Measurements from ENCODE around the gene TUBG2. TPM values are rescaled to one million over a fixed set of nuclear protein-coding genes. Genes with fewer than 3 reads are reported as not detected.

Gene TUBG2
- total and polyA plus RNA-seq, 2 donors (not counting 1 experiment from before 2014, with no cell fraction given) = 16.7 to 19.0 TPM

DNA sequence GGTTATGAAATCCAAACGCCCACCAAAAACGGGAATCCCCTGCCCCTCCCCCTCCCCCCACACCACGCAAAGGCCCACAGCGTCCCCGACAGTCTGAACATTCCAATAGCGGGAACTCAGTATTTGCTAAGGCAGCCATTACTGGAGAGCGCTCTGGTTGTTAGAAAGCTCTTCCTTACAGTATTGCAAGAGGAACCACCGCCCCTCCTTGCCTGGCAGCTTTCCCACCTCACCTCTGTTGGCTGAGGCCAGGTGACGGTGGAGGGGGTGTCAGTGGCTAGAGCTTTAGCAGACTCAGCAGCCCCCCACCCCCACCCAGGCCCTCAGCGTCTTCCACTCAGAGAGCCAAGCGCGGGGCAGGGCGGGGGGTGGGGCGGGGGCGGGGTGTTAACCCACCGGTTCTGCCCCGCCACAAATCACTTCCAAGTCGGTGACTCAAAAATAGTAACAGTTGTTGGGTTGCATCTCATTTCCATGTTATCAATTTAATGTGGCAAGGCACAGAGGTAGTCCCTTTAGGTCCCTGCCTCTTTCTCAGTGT is 19.9 kb downstream of the TUBG2 start:
- H3K4me3 ChIP-seq (ENCODE audit: control extremely low read depth in 1 of 5, extremely low read depth in 1 of 5, insufficient read depth in 1 of 5, low read depth in 2 of 5, low read length in 4 of 5) = peak overlapping the region in 4 of 5 experiments; percentile 45 to 75 (median 59)
- ATAC-seq (ENCODE audit: low read depth) (no peak), DNase-seq (peak; percentile 56)
- WGBS (ENCODE audit: insufficient coverage) = no CpG with 5 or more reads among the region's 18 CpGs
- peak overlapping the region; percentile 93 for H3K27ac Mint-ChIP-seq
- H3K4me3 Mint-ChIP-seq = peak overlapping the region; percentile 92
- peaks cover 31% of the 10 kb centered on the region for H4K20me1 ChIP-seq (ENCODE audit: control insufficient read depth, insufficient read depth, low read length, poor library complexity, severe bottlenecking)
- no peaks in the 10 kb centered on the region for H3K79me2 ChIP-seq (ENCODE audit: control insufficient read depth, insufficient read depth, low read length)
- H3K9me3 ChIP-seq (ENCODE audit: control extremely low read depth in 1 of 3, control insufficient read depth in 2 of 3, insufficient read depth in 1 of 3, low read length in 2 of 3) = peaks cover 0 to 26% (median 0%) of the 10 kb centered on the region in 3 donors
- no peaks in the 10 kb centered on the region for H3K9me3 Mint-ChIP-seq (ENCODE audit: insufficient read depth)
- peak overlapping the region; percentile 51 for H3K9ac ChIP-seq (ENCODE audit: low read length)
- CTCF ChIA-PET = interaction anchor here (0.7 to 4.9 kb wide), 13 partner anchors 8 to 145 kb away, joined by 3 to 72 read pairs (median 4); partner anchors contain the start of genes BECN1, MLX, PSMC3IP and RETREG3
- H3K4me1 Mint-ChIP-seq = peaks cover 74% of the 10 kb centered on the region
- POLR2A ChIA-PET = interaction anchor here (0.5 to 4.5 kb wide), 8 partner anchors 9 to 392 kb away, joined by 3 to 19 read pairs (median 5); partner anchors contain the start of genes NAGLU, PSMC3IP, RETREG3 and TUBG1
- peak overlapping the region in 1 of 2 donors; percentile 48 for H3K27ac ChIP-seq (ENCODE audit: low read length in 2 of 2)
- peaks cover 14% of the 10 kb centered on the region for H3K27me3 Mint-ChIP-seq
- peak overlapping the region; percentile 82 for H2AFZ ChIP-seq (ENCODE audit: insufficient read depth, low read depth, low read length, poor library complexity, severe bottlenecking)
- H3K4me2 ChIP-seq (replicated peaks; ENCODE audit: low read depth, low read length, poor library complexity, severe bottlenecking) = peak overlapping the region; percentile 99
- H3K36me3 ChIP-seq (replicated peaks in 1 of 2; ENCODE audit: control extremely low read depth in 1 of 2, control insufficient read depth in 1 of 2, extremely low read depth in 1 of 2, insufficient read depth in 2 of 2, low read length in 1 of 2) = no peaks in the 10 kb centered on the region
- peaks cover 0 to 56% (median 25%) of the 10 kb centered on the region in 4 experiments for H3K27me3 ChIP-seq (replicated peaks in 1 of 4; ENCODE audit: control extremely low read depth in 1 of 4, control insufficient read depth in 3 of 4, insufficient read depth in 4 of 4, low read length in 3 of 4)
- TF ChIP-seq EZH2 (IDR thresholded peaks at IDR 0.05; ENCODE audit: borderline replicate concordance, insufficient read depth, low read depth, low read length, poor library complexity, severe bottlenecking) = no peak
- TF ChIP-seq, protein P1, sequence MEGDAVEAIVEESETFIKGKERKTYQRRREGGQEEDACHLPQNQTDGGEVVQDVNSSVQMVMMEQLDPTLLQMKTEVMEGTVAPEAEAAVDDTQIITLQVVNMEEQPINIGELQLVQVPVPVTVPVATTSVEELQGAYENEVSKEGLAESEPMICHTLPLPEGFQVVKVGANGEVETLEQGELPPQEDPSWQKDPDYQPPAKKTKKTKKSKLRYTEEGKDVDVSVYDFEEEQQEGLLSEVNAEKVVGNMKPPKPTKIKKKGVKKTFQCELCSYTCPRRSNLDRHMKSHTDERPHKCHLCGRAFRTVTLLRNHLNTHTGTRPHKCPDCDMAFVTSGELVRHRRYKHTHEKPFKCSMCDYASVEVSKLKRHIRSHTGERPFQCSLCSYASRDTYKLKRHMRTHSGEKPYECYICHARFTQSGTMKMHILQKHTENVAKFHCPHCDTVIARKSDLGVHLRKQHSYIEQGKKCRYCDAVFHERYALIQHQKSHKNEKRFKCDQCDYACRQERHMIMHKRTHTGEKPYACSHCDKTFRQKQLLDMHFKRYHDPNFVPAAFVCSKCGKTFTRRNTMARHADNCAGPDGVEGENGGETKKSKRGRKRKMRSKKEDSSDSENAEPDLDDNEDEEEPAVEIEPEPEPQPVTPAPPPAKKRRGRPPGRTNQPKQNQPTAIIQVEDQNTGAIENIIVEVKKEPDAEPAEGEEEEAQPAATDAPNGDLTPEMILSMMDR (IDR thresholded peaks at IDR 0.05) = no peak
- peaks cover 80 to 89% of the 10 kb centered on the region in 2 donors for H3K4me1 ChIP-seq (ENCODE audit: control insufficient read depth in 2 of 2, insufficient read depth in 2 of 2, low read length in 2 of 2)
- intact Hi-C loops (cut with micrococcal nuclease) = loop anchor here (1.0 to 10.0 kb wide), 10 partner anchors 9 to 484 kb away; partner anchors contain the start of genes ATP6V0A1, EZH1, GHDC and MLX
